Cardiac muscle cell (in vitro differentiated cells and primary cell): ENCODE measurements around the gene P2RY1. TPM values are rescaled to one million over a fixed set of nuclear protein-coding genes. Genes with fewer than 3 reads are reported as not detected.
A peak's percentile ranks its signal among the peaks of the same experiment; 100 is the strongest.
"Not testable (repeated sequence)": the region's sequence is repeated elsewhere in the genome, so short reads cannot be mapped to it uniquely, and the experiment has no call there.

ENCODE experiments used
- DNase-seq, 2 donors: peaks; one replicate each; pipeline versions ENCODE4 v3.0.0 to v3.0.0-alpha.2; 2010 to 2017; ENCODE audit warnings: low read depth in 1 of 2, low spot score in 1 of 2
- H3K27ac ChIP-seq: fragments of 200-600 bp; sonication (generic); 2 replicates; pipeline ENCODE4 v1.5.1; 2016
- H3K27me3 ChIP-seq: fragments of 200-600 bp; sonication (generic); 2 replicates; pipeline ENCODE4 v1.6.0; 2016; ENCODE audit warnings: control low read depth
- H3K36me3 ChIP-seq: fragments of 200-600 bp; sonication (generic); 2 replicates; pipeline ENCODE4 v1.5.1; 2016; ENCODE audit warnings: control low read depth
- H3K4me1 ChIP-seq: fragments of 200-600 bp; sonication (generic); 2 replicates; pipeline ENCODE4 v1.8.1; 2017; ENCODE audit warnings: low read depth, mild to moderate bottlenecking, mixed run types
- H3K4me3 ChIP-seq: fragments of 200-600 bp; sonication (generic); 2 replicates; pipeline ENCODE4 v1.5.1; 2016; ENCODE audit warnings: mild to moderate bottlenecking
- H3K9me3 ChIP-seq: fragments of 200-600 bp; sonication (generic); 2 replicates; pipeline ENCODE4 v1.5.1; 2017; ENCODE audit warnings: low read depth, mild to moderate bottlenecking, control low read depth
- CTCF ChIP-seq: IDR thresholded peaks from 2 replicates; pipeline ENCODE4 v1.5.1; 2012; ENCODE audit warnings: low read depth, mild to moderate bottlenecking, low read length
- polyA plus RNA-seq: library from polyadenylated mRNA; unstranded; fragments of >200 nt; fragmentation: Nextera tagmentation; extraction: Ambion mirVana; gene quantifications from 2 replicates; pipeline ENCODE4 v1.2.1, GENCODE V29; 2016
- total RNA-seq: library from RNA; depleted of rRNA; stranded (reverse); fragments of >200 nt; gene quantifications from 2 replicates; pipeline ENCODE4 v1.2.3, GENCODE V29; 2016

The P2RY1 gene
- total and polyA plus RNA-seq, 2 experiments from 2014 or later, result 1.9 to 4.8 TPM

GRCh38 chr3:152839511-152839910 is 4.6 kb downstream of the P2RY1 start:
- H3K4me1 ChIP-seq, result peaks cover 14% of the 10 kb centered on the region
- no peak overlapping the region for H3K4me3 ChIP-seq
- no peak for TF ChIP-seq CTCF
- no peaks in the 10 kb centered on the region for H3K36me3 ChIP-seq
- H3K27ac ChIP-seq, result no peak overlapping the region
- peaks cover 18% of the 10 kb centered on the region for H3K27me3 ChIP-seq
- H3K9me3 ChIP-seq, result no peaks in the 10 kb centered on the region
- peak in 1 of 2 donors; percentile 42 for DNase-seq

- no peak overlapping the region for H3K27ac ChIP-seq
- no peaks in the 10 kb centered on the region for H3K36me3 ChIP-seq
- peaks cover 11% of the 10 kb centered on the region for H3K27me3 ChIP-seq
- no peaks in the 10 kb centered on the region for H3K9me3 ChIP-seq
- peak; percentile 28 to 36 for DNase-seq
- H3K4me1 ChIP-seq, result peaks cover 14% of the 10 kb centered on the region
- no peak for TF ChIP-seq CTCF
- no peak overlapping the region for H3K4me3 ChIP-seq
These were observed 6.2 kb downstream of the P2RY1 start for GRCh38 chr3:152841131-152841530.

DNA sequence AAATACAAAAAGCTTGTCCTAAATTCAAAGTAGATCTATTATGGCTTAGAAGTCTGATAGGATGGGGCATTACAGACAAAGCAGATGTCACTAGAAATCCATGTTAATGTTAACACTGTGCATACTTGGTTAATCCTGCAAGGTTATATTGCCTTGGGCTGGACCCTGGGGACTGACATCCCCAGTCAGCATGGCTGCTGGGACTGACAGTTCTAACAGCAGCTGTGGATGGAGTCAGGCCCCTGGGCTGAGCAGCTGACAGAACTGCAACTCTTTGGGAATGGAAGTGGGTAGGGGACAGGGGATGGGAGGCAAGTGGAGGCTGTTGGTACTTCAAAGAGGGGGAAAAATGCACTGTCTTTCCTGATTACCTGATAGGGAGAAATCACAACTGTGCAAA is 7.5 kb downstream of the P2RY1 start:
- DNase-seq, result no peak
- no peaks in the 10 kb centered on the region for H3K27me3 ChIP-seq
- H3K9me3 ChIP-seq, result no peaks in the 10 kb centered on the region
- no peak for TF ChIP-seq CTCF
- H3K27ac ChIP-seq, result no peak overlapping the region
- H3K36me3 ChIP-seq, result no peaks in the 10 kb centered on the region
- no peak overlapping the region for H3K4me3 ChIP-seq
- peaks cover 12% of the 10 kb centered on the region for H3K4me1 ChIP-seq

- Histone ChIP-seq H3K27me3 (no peaks in the 10 kb centered on the region), H3K4me1 (peaks cover 9% of the 10 kb centered on the region), H3K9me3 (no peaks in the 10 kb centered on the region), H3K4me3 (no peak overlapping the region), H3K27ac (no peak overlapping the region), H3K36me3 (no peaks in the 10 kb centered on the region)
- no peak for DNase-seq
- no peak for TF ChIP-seq CTCF
These were observed 9.0 kb downstream of the P2RY1 start for GRCh38 chr3:152843955-152844354.

DNA sequence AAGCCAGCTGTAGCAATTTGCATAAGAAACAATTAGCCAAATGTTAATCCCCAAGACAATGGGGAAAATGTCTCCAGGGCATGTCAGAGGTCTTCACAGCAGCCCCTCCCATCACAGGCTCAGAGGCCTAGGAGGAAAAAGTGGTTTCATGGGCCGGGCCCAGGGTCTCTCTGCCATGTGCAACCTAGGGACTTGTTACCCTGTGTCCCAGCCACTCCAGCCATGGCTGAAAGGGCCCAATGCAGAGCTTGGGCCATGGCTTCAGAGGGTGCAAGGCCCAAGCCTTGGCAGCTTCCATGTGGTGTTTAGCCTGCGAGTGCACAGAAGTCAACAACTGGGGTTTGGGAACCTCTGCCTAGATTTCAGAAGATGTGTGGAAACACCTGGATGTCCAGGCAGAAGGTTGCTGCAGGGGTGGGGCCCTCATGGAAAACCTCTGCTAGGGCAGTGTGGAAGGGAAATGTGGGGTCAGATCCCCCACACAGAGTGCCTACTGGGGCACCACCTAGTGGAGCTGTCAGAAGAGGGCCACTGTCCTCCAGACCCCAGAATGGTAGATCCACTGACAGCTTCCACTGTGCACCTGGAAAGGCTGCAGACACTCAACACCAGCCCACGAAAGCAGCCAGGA is 11.8 kb downstream of the P2RY1 start:
- not testable (repeated sequence) for H3K36me3 ChIP-seq, H3K27me3 ChIP-seq, H3K9me3 ChIP-seq, H3K27ac ChIP-seq, H3K4me1 ChIP-seq, H3K4me3 ChIP-seq, DNase-seq

DNA sequence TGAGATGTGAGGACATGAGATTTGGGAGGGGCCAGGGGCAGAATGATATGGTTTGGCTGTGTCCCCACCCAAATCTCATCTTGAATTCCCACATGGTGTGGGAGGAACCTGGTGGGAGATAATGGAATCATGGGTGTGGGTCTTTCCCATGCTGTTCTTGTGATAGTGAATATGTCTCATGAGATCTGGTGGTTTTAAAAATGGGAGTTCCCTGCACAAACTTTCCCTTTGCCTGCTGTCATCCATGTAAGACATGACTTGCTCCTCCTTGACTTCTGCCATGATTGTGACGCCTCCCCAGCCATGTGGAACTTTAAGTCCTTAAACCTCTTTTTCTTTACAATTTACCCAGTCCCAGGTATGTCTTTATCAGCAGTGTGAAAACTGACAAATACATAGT is 12.7 kb downstream of the P2RY1 start:
- not testable (repeated sequence) for H3K27ac ChIP-seq, DNase-seq, H3K27me3 ChIP-seq, H3K9me3 ChIP-seq, H3K4me1 ChIP-seq, H3K36me3 ChIP-seq, H3K4me3 ChIP-seq
